H9 (cell line): ENCODE measurements around the gene RBM27. TPM values are rescaled to one million over a fixed set of nuclear protein-coding genes. Genes with fewer than 3 reads are reported as not detected.

Experiments used
- DNase-seq: peaks from one replicate; pipeline ENCODE4 v3.0.0-alpha.2; 2017
- H2AFZ ChIP-seq: one replicate; pipeline ENCODE4 v1.6.1; 2013; ENCODE audit warnings: mild to moderate bottlenecking, low read length, control low read depth, moderate library complexity
- H2AK5ac ChIP-seq: 2 replicates; pipeline ENCODE4 v1.6.1; 2013; ENCODE audit warnings: low read length, control low read depth, mixed read lengths; ENCODE audit not compliant: insufficient read length
- H2BK120ac ChIP-seq: one replicate; pipeline ENCODE4 v1.6.1; 2013; ENCODE audit warnings: low read depth, mild to moderate bottlenecking, low read length, control low read depth, inconsistent platforms; ENCODE audit not compliant: poor library complexity, severe bottlenecking
- H2BK12ac ChIP-seq: 2 replicates; pipeline ENCODE4 v1.6.1; 2013; ENCODE audit warnings: low read length, control low read depth, mixed read lengths, low read depth; ENCODE audit not compliant: insufficient read length
- H2BK15ac ChIP-seq: 2 replicates; pipeline ENCODE4 v1.6.1; 2013; ENCODE audit warnings: low read depth, low read length, control low read depth
- H2BK20ac ChIP-seq: one replicate; pipeline ENCODE4 v1.6.1; 2013; ENCODE audit warnings: low read depth, mild to moderate bottlenecking, low read length, control low read depth, inconsistent platforms; ENCODE audit not compliant: poor library complexity, severe bottlenecking
- H2BK5ac ChIP-seq: 2 replicates; pipeline ENCODE4 v1.6.1; 2013; ENCODE audit warnings: low read length, control low read depth, mixed read lengths; ENCODE audit not compliant: insufficient read length
- H3K14ac ChIP-seq: 2 replicates; pipeline ENCODE4 v1.6.1; 2013; ENCODE audit warnings: low read length, control low read depth; ENCODE audit not compliant: insufficient read depth
- H3K18ac ChIP-seq: 2 replicates; pipeline ENCODE4 v1.6.1; 2013; ENCODE audit warnings: low read depth, mild to moderate bottlenecking, mixed read lengths, low read length, control low read depth; ENCODE audit not compliant: insufficient read length
- H3K23ac ChIP-seq: 2 replicates; pipeline ENCODE4 v1.6.1; 2013; ENCODE audit warnings: low read length, control low read depth, mixed read lengths, low read depth; ENCODE audit not compliant: insufficient read length
- H3K23me2 ChIP-seq: 2 replicates; pipeline ENCODE4 v1.6.1; 2013; ENCODE audit warnings: low read depth, mild to moderate bottlenecking, mixed read lengths, low read length, control low read depth; ENCODE audit not compliant: insufficient read length, poor library complexity, severe bottlenecking
- H3K27ac ChIP-seq: 2 replicates; pipeline ENCODE4 v1.5.1; 2013; ENCODE audit warnings: low read length, control low read depth, mixed read lengths, low read depth; ENCODE audit not compliant: insufficient read length
- H3K27me3 ChIP-seq: 2 replicates; pipeline ENCODE4 v1.6.1; 2013; ENCODE audit warnings: low read length, control low read depth, inconsistent platforms; ENCODE audit not compliant: insufficient read depth
- H3K4ac ChIP-seq: 2 replicates; pipeline ENCODE4 v1.6.1; 2013; ENCODE audit warnings: low read depth, mild to moderate bottlenecking, control low read depth, inconsistent platforms, low read length, moderate library complexity
- H3K4me1 ChIP-seq: 2 replicates; pipeline ENCODE4 v1.6.1; 2013; ENCODE audit warnings: low read length, control low read depth, inconsistent platforms; ENCODE audit not compliant: insufficient read depth
- H3K4me2 ChIP-seq: 2 replicates; pipeline ENCODE4 v1.6.1; 2013; ENCODE audit warnings: low read length, control low read depth, mixed read lengths; ENCODE audit not compliant: insufficient read length, insufficient read depth
- H3K56ac ChIP-seq: 2 replicates; pipeline ENCODE4 v1.6.1; 2013; ENCODE audit warnings: low read depth, mild to moderate bottlenecking, mixed read lengths, low read length, control low read depth; ENCODE audit not compliant: insufficient read length
- H3K79me1 ChIP-seq: 2 replicates; pipeline ENCODE4 v1.6.1; 2013; ENCODE audit warnings: low read depth, mild to moderate bottlenecking, moderate library complexity, low read length, control low read depth, inconsistent platforms; ENCODE audit not compliant: insufficient read depth, poor library complexity, severe bottlenecking
- H3K79me2 ChIP-seq: 2 replicates; pipeline ENCODE4 v1.6.1; 2013; ENCODE audit warnings: low read length, control low read depth, inconsistent platforms; ENCODE audit not compliant: insufficient read depth
- H3K9ac ChIP-seq: 2 replicates; pipeline ENCODE4 v1.6.1; 2013; ENCODE audit warnings: low read length, control low read depth, mixed read lengths; ENCODE audit not compliant: insufficient read length; ENCODE audit errors: extremely low read depth
- H3K9me3 ChIP-seq: one replicate; pipeline ENCODE4 v1.6.1; 2013; ENCODE audit warnings: low read depth, low read length, inconsistent platforms; ENCODE audit not compliant: control insufficient read depth
- H3T11ph ChIP-seq: one replicate; pipeline ENCODE4 v1.6.1; 2013; ENCODE audit warnings: mild to moderate bottlenecking, low read length, control low read depth, inconsistent platforms
- H4K20me1 ChIP-seq: one replicate; pipeline ENCODE4 v1.6.1; 2013; ENCODE audit not compliant: control insufficient read depth, insufficient read length, insufficient read depth
- H4K5ac ChIP-seq: 2 replicates; pipeline ENCODE4 v1.6.1; 2013; ENCODE audit warnings: low read depth, mild to moderate bottlenecking, mixed read lengths, low read length, control low read depth; ENCODE audit not compliant: insufficient read length
- H4K8ac ChIP-seq: replicated peaks from 2 replicates; pipeline ENCODE4 v1.6.1; 2013; ENCODE audit warnings: low read length, control low read depth, mixed read lengths, low read depth; ENCODE audit not compliant: insufficient read length
- H4K91ac ChIP-seq: 2 replicates; pipeline ENCODE4 v1.6.1; 2013; ENCODE audit warnings: low read depth, mild to moderate bottlenecking, moderate library complexity, mixed read lengths, low read length, control low read depth; ENCODE audit not compliant: insufficient read length
- H3K27ac Mint-ChIP-seq, 3 experiments: 2 replicates in 2 of 3; 3 replicates in 1 of 3; pipeline ENCODE4 v1.8.0; 2020 to 2021; ENCODE audit warnings: mixed read lengths in 3 of 3, mild to moderate bottlenecking in 1 of 3, moderate library complexity in 1 of 3
- H3K27me3 Mint-ChIP-seq: 2 replicates; pipeline ENCODE4 v1.8.0; 2021; ENCODE audit warnings: low read depth, mild to moderate bottlenecking, moderate library complexity, mixed read lengths
- H3K36me3 Mint-ChIP-seq, 3 experiments: 2 replicates in 2 of 3; 3 replicates in 1 of 3; pipeline ENCODE4 v1.8.0; 2020 to 2021; ENCODE audit warnings: low read depth in 3 of 3, mixed read lengths in 3 of 3; ENCODE audit not compliant: insufficient read depth in 1 of 3
- H3K4me1 Mint-ChIP-seq, 2 experiments: 2 replicates each; pipeline ENCODE4 v1.8.0; 2020; ENCODE audit warnings: mixed read lengths in 2 of 2
- H3K4me3 Mint-ChIP-seq, 2 experiments: 2 replicates in 1 of 2; 3 replicates in 1 of 2; pipeline ENCODE4 v1.8.0; 2020 to 2021; ENCODE audit warnings: mild to moderate bottlenecking in 2 of 2, mixed read lengths in 2 of 2, moderate library complexity in 1 of 2
- H3K9me3 Mint-ChIP-seq, 2 experiments: 2 replicates in 1 of 2; 3 replicates in 1 of 2; pipeline ENCODE4 v1.8.0; 2020; ENCODE audit warnings: mild to moderate bottlenecking in 2 of 2, mixed read lengths in 2 of 2, moderate library complexity in 1 of 2
- CTCF ChIP-seq: fragments of 200-600 bp; sonication (generic); conservative IDR thresholded peaks from 3 replicates; pipeline ENCODE4 v1.8.0; 2021; ENCODE audit warnings: antibody characterized with exemption, mild to moderate bottlenecking
- WGBS: extraction: QIAGEN DNeasy Blood & Tissue Kit; methylation state at CpG from one replicate; pipeline ENCODE4 v1.1.7; 2013; ENCODE audit warnings: missing lambda C conversion rate, low lambda C conversion rate, mixed read lengths; ENCODE audit not compliant: insufficient read length; ENCODE audit errors: extremely low coverage; 5-methylcytosine and 5-hydroxymethylcytosine counted together
- total RNA-seq: library from RNA; stranded (reverse); gene quantifications from 2 replicates; pipeline ENCODE4 v1.2.1, GENCODE V29; 2021

The RBM27 gene
- total RNA-seq, 1 experiment from 2014 or later: 33.8 TPM

DNA sequence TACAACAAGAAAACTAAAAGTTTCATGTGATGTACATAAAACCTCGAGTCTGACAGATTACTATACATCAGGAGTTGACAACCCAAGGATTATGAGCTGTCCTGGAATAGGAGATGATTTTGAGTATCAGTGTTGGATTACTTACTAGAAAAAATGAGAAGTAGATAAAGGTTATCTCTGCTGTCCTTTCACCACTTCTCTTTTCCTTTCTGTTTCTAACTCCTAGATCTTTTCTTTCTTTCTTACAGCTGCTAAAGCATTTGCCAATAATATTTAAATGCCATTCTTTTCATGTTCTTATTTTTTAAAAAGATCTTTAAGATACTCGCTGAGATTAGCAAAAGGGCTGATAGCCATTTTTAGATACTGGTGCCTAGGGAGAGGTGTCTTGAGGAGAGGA lies 14.8 kb downstream of the RBM27 start:
- Histone ChIP-seq H2BK20ac (no peak overlapping the region), H3K9me3 (no peaks in the 10 kb centered on the region), H3K4ac (no peak overlapping the region), H4K5ac (no peak overlapping the region), H4K91ac (no peak overlapping the region), H3K27me3 (no peaks in the 10 kb centered on the region), H2BK120ac (no peak overlapping the region), H2BK12ac (no peak overlapping the region), H2BK5ac (no peak overlapping the region), H3K18ac (no peak overlapping the region), H3K23me2 (no peaks in the 10 kb centered on the region), H3K4me2 (no peak overlapping the region), H3K14ac (no peak overlapping the region), H3K4me1 (no peaks in the 10 kb centered on the region), H3T11ph (no peak overlapping the region), H3K9ac (no peak overlapping the region), H2AFZ (no peak overlapping the region), H3K27ac (no peak overlapping the region), H3K23ac (no peak overlapping the region), H4K20me1 (no peaks in the 10 kb centered on the region), H3K79me2 (peaks cover 15% of the 10 kb centered on the region; the same call in 1 of the 2 replicates), H2AK5ac (no peak overlapping the region), H2BK15ac (no peak overlapping the region), H4K8ac (no peak overlapping the region), H3K79me1 (peaks cover 5% of the 10 kb centered on the region), H3K56ac (no peak overlapping the region)
- H3K36me3 Mint-ChIP-seq: peaks cover 6 to 26% (median 18%) of the 10 kb centered on the region in 3 experiments; a peak in 6 of 7 replicates
- H3K9me3 Mint-ChIP-seq: no peaks in the 10 kb centered on the region
- H3K27me3 Mint-ChIP-seq: no peaks in the 10 kb centered on the region
- no CpG with 5 or more reads among the region's 2 CpGs for WGBS
- no peak for TF ChIP-seq CTCF
- no peaks in the 10 kb centered on the region for H3K4me1 Mint-ChIP-seq
- H3K4me3 Mint-ChIP-seq: no peak overlapping the region
- no peak for DNase-seq
- H3K27ac Mint-ChIP-seq: 0 out of 7 replicates have a peak overlapping the region, but pooled peaks of 1 of the 3 experiments have one; percentile 8
